ENCODE results near the gene PTPRA.

Gene PTPRA

GRCh38 chr20:3084283-3084985 lies 211.2 kb downstream of the PTPRA start, which contains the start of gene AVP:
TSS of gene AVP (minus strand) at chr20:3084724. CDS start at chr20:3084674, 50 bp downstream.
- peak within 1 kb of the TSS; percentile 4 for H3K4me3 ChIP-seq (ENCODE audit: low read depth, low read length)

GRCh38 chr20:3084986-3085360 lies 211.7 kb downstream of the PTPRA start:
- Histone ChIP-seq H4K8ac (ENCODE audit: low read depth, low read length) (no peak overlapping the region), H3K18ac (ENCODE audit: low read length) (no peak overlapping the region), H3K4me2 (ENCODE audit: low read length) (no peak overlapping the region), H2AFZ (ENCODE audit: insufficient read depth, low read length, poor library complexity) (no peak overlapping the region), H3K27ac (ENCODE audit: low read depth, low read length) (no peak overlapping the region), H2AK5ac (ENCODE audit: low read length) (no peak overlapping the region), H3K4me1 (ENCODE audit: control insufficient read depth in 1 of 2, insufficient read depth in 2 of 2, low read length in 2 of 2) (peaks cover 0 to 13% of the 10 kb centered on the region in 2 experiments), H3K23ac (ENCODE audit: low read length) (no peak overlapping the region), H2BK120ac (ENCODE audit: insufficient read depth, low read length, poor library complexity) (no peak overlapping the region), H3K14ac (ENCODE audit: low read length) (no peak overlapping the region), H3K79me2 (ENCODE audit: control insufficient read depth, insufficient read depth, low read length, poor library complexity) (no peaks in the 10 kb centered on the region), H3K9me3 (ENCODE audit: insufficient read depth, low read depth, low read length) (peaks cover 5% of the 10 kb centered on the region), H2BK12ac (ENCODE audit: low read length) (no peak overlapping the region), H4K12ac (ENCODE audit: low read depth, low read length) (no peak overlapping the region), H3K27me3 (ENCODE audit: insufficient read depth, low read length) (peaks cover 37% of the 10 kb centered on the region), H3K9ac (ENCODE audit: low read length) (no peak overlapping the region), H3K4ac (ENCODE audit: low read depth, low read length) (no peak overlapping the region), H3K4me3 (ENCODE audit: low read depth, low read length) (no peak overlapping the region), H2BK5ac (ENCODE audit: low read depth, low read length, poor library complexity) (no peak overlapping the region), H4K91ac (ENCODE audit: low read depth, low read length) (no peak overlapping the region), H3K36me3 (ENCODE audit: control insufficient read depth in 1 of 2, insufficient read depth in 2 of 2, low read length in 2 of 2) (no peaks in the 10 kb centered on the region), H3K79me1 (ENCODE audit: low read length) (no peaks in the 10 kb centered on the region)
- no peak for DNase-seq
- no CpG with 5 or more reads among the region's 7 CpGs for WGBS (ENCODE audit: extremely low coverage, insufficient coverage, insufficient read length)

More at GRCh38 chr20:3084283-3084985, 211.2 kb downstream of the PTPRA start, which contains the start of gene AVP:
- Histone ChIP-seq H3K9me3 (ENCODE audit: insufficient read depth, low read depth, low read length) (peaks cover 5% of the 10 kb centered on the region), H3K79me2 (ENCODE audit: control insufficient read depth, insufficient read depth, low read length, poor library complexity) (no peaks in the 10 kb centered on the region), H4K12ac (ENCODE audit: low read depth, low read length) (no peak within 1 kb of the TSS), H2AFZ (ENCODE audit: insufficient read depth, low read length, poor library complexity) (no peak within 1 kb of the TSS), H3K4ac (ENCODE audit: low read depth, low read length) (no peak within 1 kb of the TSS), H3K79me1 (ENCODE audit: low read length) (no peaks in the 10 kb centered on the region), H3K4me1 (ENCODE audit: control insufficient read depth in 1 of 2, insufficient read depth in 2 of 2, low read length in 2 of 2) (peaks cover 0 to 13% of the 10 kb centered on the region in 2 experiments), H2BK120ac (ENCODE audit: insufficient read depth, low read length, poor library complexity) (no peak within 1 kb of the TSS), H3K23ac (ENCODE audit: low read length) (no peak within 1 kb of the TSS), H3K27ac (ENCODE audit: low read depth, low read length) (no peak within 1 kb of the TSS), H4K91ac (ENCODE audit: low read depth, low read length) (no peak within 1 kb of the TSS), H2BK12ac (ENCODE audit: low read length) (no peak within 1 kb of the TSS), H2AK5ac (ENCODE audit: low read length) (no peak within 1 kb of the TSS), H3K27me3 (ENCODE audit: insufficient read depth, low read length) (peaks cover 37% of the 10 kb centered on the region), H3K9ac (ENCODE audit: low read length) (no peak within 1 kb of the TSS), H3K36me3 (ENCODE audit: control insufficient read depth in 1 of 2, insufficient read depth in 2 of 2, low read length in 2 of 2) (no peaks in the 10 kb centered on the region), H3K4me2 (ENCODE audit: low read length) (peak within 1 kb of the TSS; percentile 54), H3K14ac (ENCODE audit: low read length) (no peak within 1 kb of the TSS), H4K8ac (ENCODE audit: low read depth, low read length) (no peak within 1 kb of the TSS), H2BK5ac (ENCODE audit: low read depth, low read length, poor library complexity) (no peak within 1 kb of the TSS), H3K18ac (ENCODE audit: low read length) (no peak within 1 kb of the TSS)
- DNase-seq = no peak
- WGBS (ENCODE audit: extremely low coverage, insufficient coverage, insufficient read length) = no CpG with 5 or more reads among the region's 28 CpGs

GRCh38 chr20:3085571-3086072 lies 212.3 kb downstream of the PTPRA start:
- H2BK120ac ChIP-seq (ENCODE audit: insufficient read depth, low read length, poor library complexity) = no peak overlapping the region
- no peak overlapping the region for H3K4me3 ChIP-seq (ENCODE audit: low read depth, low read length)
- no peak overlapping the region for H3K4ac ChIP-seq (ENCODE audit: low read depth, low read length)
- no peak overlapping the region for H3K14ac ChIP-seq (ENCODE audit: low read length)
- no peaks in the 10 kb centered on the region for H3K79me1 ChIP-seq (ENCODE audit: low read length)
- no peak overlapping the region for H3K23ac ChIP-seq (ENCODE audit: low read length)
- no peak overlapping the region for H2BK12ac ChIP-seq (ENCODE audit: low read length)
- H3K18ac ChIP-seq (ENCODE audit: low read length) = no peak overlapping the region
- peaks cover 37% of the 10 kb centered on the region for H3K27me3 ChIP-seq (ENCODE audit: insufficient read depth, low read length)
- H2AFZ ChIP-seq (ENCODE audit: insufficient read depth, low read length, poor library complexity) = no peak overlapping the region
- H3K9ac ChIP-seq (ENCODE audit: low read length) = no peak overlapping the region
- H4K8ac ChIP-seq (ENCODE audit: low read depth, low read length) = no peak overlapping the region
- H3K36me3 ChIP-seq (ENCODE audit: control insufficient read depth in 1 of 2, insufficient read depth in 2 of 2, low read length in 2 of 2) = no peaks in the 10 kb centered on the region
- H3K79me2 ChIP-seq (ENCODE audit: control insufficient read depth, insufficient read depth, low read length, poor library complexity) = no peaks in the 10 kb centered on the region
- no peak overlapping the region for H2BK5ac ChIP-seq (ENCODE audit: low read depth, low read length, poor library complexity)
- no peak overlapping the region for H3K4me2 ChIP-seq (ENCODE audit: low read length)
- H4K12ac ChIP-seq (ENCODE audit: low read depth, low read length) = no peak overlapping the region
- H3K9me3 ChIP-seq (ENCODE audit: insufficient read depth, low read depth, low read length) = peaks cover 5% of the 10 kb centered on the region
- no peak overlapping the region for H3K27ac ChIP-seq (ENCODE audit: low read depth, low read length)
- no CpG with 5 or more reads among the region's 8 CpGs for WGBS (ENCODE audit: extremely low coverage, insufficient coverage, insufficient read length)
- no peak overlapping the region for H2AK5ac ChIP-seq (ENCODE audit: low read length)
- peaks cover 0 to 13% of the 10 kb centered on the region in 2 experiments for H3K4me1 ChIP-seq (ENCODE audit: control insufficient read depth in 1 of 2, insufficient read depth in 2 of 2, low read length in 2 of 2)
- no peak overlapping the region for H4K91ac ChIP-seq (ENCODE audit: low read depth, low read length)
- DNase-seq = no peak

- H4K8ac ChIP-seq (ENCODE audit: low read depth, low read length) = no peak overlapping the region
- no peak for DNase-seq
- WGBS (ENCODE audit: extremely low coverage, insufficient coverage, insufficient read length) = no CpG with 5 or more reads among the region's 7 CpGs
- H4K91ac ChIP-seq (ENCODE audit: low read depth, low read length) = no peak overlapping the region
- H3K79me1 ChIP-seq (ENCODE audit: low read length) = peaks cover 6% of the 10 kb centered on the region
- peaks cover 5 to 10% of the 10 kb centered on the region in 2 experiments for H3K4me1 ChIP-seq (ENCODE audit: control insufficient read depth in 1 of 2, insufficient read depth in 2 of 2, low read length in 2 of 2)
- no peak overlapping the region for H3K18ac ChIP-seq (ENCODE audit: low read length)
- H3K9me3 ChIP-seq (ENCODE audit: insufficient read depth, low read depth, low read length) = peaks cover 2% of the 10 kb centered on the region
- no peak overlapping the region for H2AFZ ChIP-seq (ENCODE audit: insufficient read depth, low read length, poor library complexity)
- H3K27ac ChIP-seq (ENCODE audit: low read depth, low read length) = no peak overlapping the region
- no peak overlapping the region for H2BK5ac ChIP-seq (ENCODE audit: low read depth, low read length, poor library complexity)
- no peak overlapping the region for H3K9ac ChIP-seq (ENCODE audit: low read length)
- peaks cover 2% of the 10 kb centered on the region for H3K79me2 ChIP-seq (ENCODE audit: control insufficient read depth, insufficient read depth, low read length, poor library complexity)
- H3K14ac ChIP-seq (ENCODE audit: low read length) = no peak overlapping the region
- H3K27me3 ChIP-seq (ENCODE audit: insufficient read depth, low read length) = peaks cover 15% of the 10 kb centered on the region
- no peak overlapping the region for H2BK120ac ChIP-seq (ENCODE audit: insufficient read depth, low read length, poor library complexity)
- no peak overlapping the region for H3K4me2 ChIP-seq (ENCODE audit: low read length)
- H4K12ac ChIP-seq (ENCODE audit: low read depth, low read length) = no peak overlapping the region
- no peak overlapping the region for H3K4ac ChIP-seq (ENCODE audit: low read depth, low read length)
- no peak overlapping the region for H3K23ac ChIP-seq (ENCODE audit: low read length)
- no peak overlapping the region for H3K4me3 ChIP-seq (ENCODE audit: low read depth, low read length)
- H2BK12ac ChIP-seq (ENCODE audit: low read length) = no peak overlapping the region
- H3K36me3 ChIP-seq (ENCODE audit: control insufficient read depth in 1 of 2, insufficient read depth in 2 of 2, low read length in 2 of 2) = no peaks in the 10 kb centered on the region
- H2AK5ac ChIP-seq (ENCODE audit: low read length) = no peak overlapping the region
These were observed 214.8 kb downstream of the PTPRA start for GRCh38 chr20:3088031-3088430.
